CD14-positive monocyte (primary cell): ENCODE results near the gene PPP1R1B. TPM values are rescaled to one million over a fixed set of nuclear protein-coding genes. Genes with fewer than 3 reads are reported as not detected.

Experiments used
- DNase-seq, 3 donors: peaks; one replicate each; pipeline ENCODE4 v3.0.0-alpha.2; 2011 to 2022
- H2AFZ ChIP-seq: 2 replicates; pipeline ENCODE4 v1.6.0; 2012; ENCODE audit warnings: mild to moderate bottlenecking, low read depth, low read length, inconsistent platforms; ENCODE audit not compliant: insufficient read depth, poor library complexity, severe bottlenecking
- H3K27ac ChIP-seq, 2 donors: 1 replicate in 1 of 2; 2 replicates in 1 of 2; pipeline ENCODE4 v1.5.1; 2012 to 2013; ENCODE audit warnings: low read length in 2 of 2, control low read depth in 1 of 2, inconsistent platforms in 1 of 2, low read depth in 1 of 2, mild to moderate bottlenecking in 1 of 2
- H3K27me3 ChIP-seq, 2 donors: one replicate each; pipeline versions ENCODE4 v1.6.0 to v1.6.1; 2011 to 2013; ENCODE audit warnings: low read length in 2 of 2; ENCODE audit not compliant: control insufficient read depth in 2 of 2, insufficient read depth in 2 of 2
- H3K36me3 ChIP-seq, 2 donors: replicated peaks in 1 of 2; 1 replicate in 1 of 2; 2 replicates in 1 of 2; pipeline versions ENCODE4 v1.5.1 to v1.6.1; 2012 to 2013; ENCODE audit warnings: low read length in 2 of 2, control low read depth in 1 of 2, inconsistent platforms in 1 of 2, mild to moderate bottlenecking in 1 of 2; ENCODE audit not compliant: insufficient read depth in 2 of 2, control insufficient read depth in 1 of 2
- H3K4me1 ChIP-seq, 2 donors: 1 replicate in 1 of 2; 2 replicates in 1 of 2; pipeline versions ENCODE4 v1.5.1 to v1.6.1; 2012 to 2013; ENCODE audit warnings: low read length in 2 of 2, control low read depth in 1 of 2, inconsistent platforms in 1 of 2, mild to moderate bottlenecking in 1 of 2, moderate library complexity in 1 of 2; ENCODE audit not compliant: insufficient read depth in 2 of 2, control insufficient read depth in 1 of 2
- H3K4me2 ChIP-seq: replicated peaks from 2 replicates; pipeline ENCODE3; 2012; ENCODE audit warnings: low read length, moderate library complexity, mild to moderate bottlenecking; ENCODE audit not compliant: poor library complexity, severe bottlenecking; ENCODE audit errors: extremely low read depth
- H3K4me3 ChIP-seq, 3 experiments: fragments of 200-600 bp in 1 of 3; sonication (generic) in 1 of 3; replicated peaks in 1 of 3; 1 replicate in 2 of 3; 2 replicates in 1 of 3; pipeline ENCODE4 v1.5.1; 2011 to 2013; ENCODE audit warnings: low read length in 3 of 3, mild to moderate bottlenecking in 3 of 3, control low read depth in 2 of 3, low read depth in 2 of 3, inconsistent platforms in 1 of 3, moderate library complexity in 1 of 3
- H3K79me2 ChIP-seq: 2 replicates; pipeline ENCODE4 v1.6.0; 2012; ENCODE audit warnings: mild to moderate bottlenecking, control low read depth, inconsistent platforms, low read length, moderate library complexity; ENCODE audit not compliant: insufficient read depth
- H3K9ac ChIP-seq: 2 replicates; pipeline ENCODE4 v1.6.0; 2017; ENCODE audit warnings: low read length, mild to moderate bottlenecking; ENCODE audit not compliant: insufficient read depth, poor library complexity, severe bottlenecking
- H3K9me3 ChIP-seq, 2 donors: replicated peaks in 1 of 2; 1 replicate in 1 of 2; 2 replicates in 1 of 2; pipeline versions ENCODE4 v1.5.1 to v1.6.1; 2012 to 2013; ENCODE audit warnings: low read length in 2 of 2, control low read depth in 1 of 2; ENCODE audit not compliant: control insufficient read depth in 1 of 2, insufficient read depth in 1 of 2
- H4K20me1 ChIP-seq: 2 replicates; pipeline ENCODE4 v1.6.0; 2012; ENCODE audit warnings: mild to moderate bottlenecking, low read length, control low read depth, moderate library complexity; ENCODE audit not compliant: insufficient read depth
- H3K27ac Mint-ChIP-seq, 7 donors: one replicate each; pipeline ENCODE4 v1.8.0; 2020; ENCODE audit warnings: mild to moderate bottlenecking in 7 of 7, mixed read lengths in 7 of 7, moderate library complexity in 6 of 7, inconsistent platforms in 2 of 7
- H3K27me3 Mint-ChIP-seq, 3 donors: one replicate each; pipeline ENCODE4 v1.8.0; 2021 to 2022; ENCODE audit warnings: low read depth in 3 of 3, mild to moderate bottlenecking in 3 of 3, mixed read lengths in 3 of 3, moderate library complexity in 3 of 3, inconsistent platforms in 1 of 3
- H3K36me3 Mint-ChIP-seq, 2 donors: one replicate each; pipeline ENCODE4 v1.8.0; 2020; ENCODE audit warnings: mixed read lengths in 2 of 2, inconsistent platforms in 1 of 2, mild to moderate bottlenecking in 1 of 2
- H3K4me1 Mint-ChIP-seq: one replicate; pipeline ENCODE4 v1.8.0; 2020; ENCODE audit warnings: mild to moderate bottlenecking, mixed read lengths
- H3K4me3 Mint-ChIP-seq, 2 donors: one replicate each; pipeline ENCODE4 v1.8.0; 2020; ENCODE audit warnings: mild to moderate bottlenecking in 2 of 2, mixed read lengths in 2 of 2, moderate library complexity in 1 of 2
- H3K9me3 Mint-ChIP-seq, 7 donors: one replicate each; pipeline ENCODE4 v1.8.0; 2020 to 2022; ENCODE audit warnings: mixed read lengths in 7 of 7, mild to moderate bottlenecking in 6 of 7, moderate library complexity in 6 of 7, inconsistent platforms in 2 of 7
- WGBS: methylation state at CpG from one replicate; pipeline ENCODE4 v1.1.5; 2013; ENCODE audit warnings: missing lambda C conversion rate; ENCODE audit not compliant: insufficient coverage; 5-methylcytosine and 5-hydroxymethylcytosine counted together
- intact Hi-C, 2 donors: fragments of 100-400 bp; cut with micrococcal nuclease; formaldehyde crosslinking; loops; one replicate each; pipeline versions ENCODE4 v1.15.0 to v1.15.1; 2023
- polyA plus RNA-seq, 3 donors: library from polyadenylated mRNA; depleted of rRNA in 1 of 3; unstranded in 2 of 3; stranded (reverse) in 1 of 3; fragments of 300-500 nt in 2 of 3; fragments of >200 nt in 1 of 3; fragmentation: Illumina TruSeq in 2 of 3; gene quantifications; 1 replicate in 2 of 3; 2 replicates in 1 of 3; pipeline ENCODE4 v1.2.3, GENCODE V29; 2012 to 2021
- TF ChIP-seq, protein P1 (sequence below): fragments of 200-600 bp; IDR thresholded peaks from one replicate; pipeline ENCODE4 v1.8.0; 2022; ENCODE audit warnings: antibody characterized with exemption, mild to moderate bottlenecking

PPP1R1B gene
- polyA plus RNA-seq, 3 donors, result 0.05 TPM; not detected in 2

GRCh38 chr17:39667262-39667944, 40.7 kb downstream of the PPP1R1B start:
- H3K4me3 Mint-ChIP-seq, result peak overlapping the region in 1 of 2 donors; percentile 77
- Histone ChIP-seq H3K27ac (no peak overlapping the region), H3K4me2 (peak overlapping the region; percentile 64), H3K27me3 (peaks cover 19 to 68% of the 10 kb centered on the region in 2 donors), H2AFZ (peak overlapping the region; percentile 65), H3K9ac (no peak overlapping the region), H3K9me3 (peaks cover 0 to 11% of the 10 kb centered on the region in 2 donors), H3K4me3 (peak overlapping the region in 1 of 3 experiments; percentile 63), H3K36me3 (peaks cover 6 to 7% of the 10 kb centered on the region in 2 donors), H4K20me1 (peaks cover 7% of the 10 kb centered on the region), H3K79me2 (no peaks in the 10 kb centered on the region), H3K4me1 (peaks cover 12 to 14% of the 10 kb centered on the region in 2 donors)
- TF ChIP-seq, protein P1, sequence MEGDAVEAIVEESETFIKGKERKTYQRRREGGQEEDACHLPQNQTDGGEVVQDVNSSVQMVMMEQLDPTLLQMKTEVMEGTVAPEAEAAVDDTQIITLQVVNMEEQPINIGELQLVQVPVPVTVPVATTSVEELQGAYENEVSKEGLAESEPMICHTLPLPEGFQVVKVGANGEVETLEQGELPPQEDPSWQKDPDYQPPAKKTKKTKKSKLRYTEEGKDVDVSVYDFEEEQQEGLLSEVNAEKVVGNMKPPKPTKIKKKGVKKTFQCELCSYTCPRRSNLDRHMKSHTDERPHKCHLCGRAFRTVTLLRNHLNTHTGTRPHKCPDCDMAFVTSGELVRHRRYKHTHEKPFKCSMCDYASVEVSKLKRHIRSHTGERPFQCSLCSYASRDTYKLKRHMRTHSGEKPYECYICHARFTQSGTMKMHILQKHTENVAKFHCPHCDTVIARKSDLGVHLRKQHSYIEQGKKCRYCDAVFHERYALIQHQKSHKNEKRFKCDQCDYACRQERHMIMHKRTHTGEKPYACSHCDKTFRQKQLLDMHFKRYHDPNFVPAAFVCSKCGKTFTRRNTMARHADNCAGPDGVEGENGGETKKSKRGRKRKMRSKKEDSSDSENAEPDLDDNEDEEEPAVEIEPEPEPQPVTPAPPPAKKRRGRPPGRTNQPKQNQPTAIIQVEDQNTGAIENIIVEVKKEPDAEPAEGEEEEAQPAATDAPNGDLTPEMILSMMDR, result no peak
- H3K27ac Mint-ChIP-seq, result no peak overlapping the region
- peaks cover 7 to 9% of the 10 kb centered on the region in 2 donors for H3K36me3 Mint-ChIP-seq
- peaks cover 0 to 14% (median 5%) of the 10 kb centered on the region in 7 donors for H3K9me3 Mint-ChIP-seq
- peaks cover 56 to 87% (median 68%) of the 10 kb centered on the region in 3 donors for H3K27me3 Mint-ChIP-seq
- 7% methylated on average over 37 of the region's 49 CpGs for WGBS
- intact Hi-C loops, result loop anchor here in 1 of 2 donors (5.0 kb wide), 1 partner anchor 45 kb away; no protein-coding TSS in a partner anchor
- no peak for DNase-seq
- peaks cover 14% of the 10 kb centered on the region for H3K4me1 Mint-ChIP-seq

DNA sequence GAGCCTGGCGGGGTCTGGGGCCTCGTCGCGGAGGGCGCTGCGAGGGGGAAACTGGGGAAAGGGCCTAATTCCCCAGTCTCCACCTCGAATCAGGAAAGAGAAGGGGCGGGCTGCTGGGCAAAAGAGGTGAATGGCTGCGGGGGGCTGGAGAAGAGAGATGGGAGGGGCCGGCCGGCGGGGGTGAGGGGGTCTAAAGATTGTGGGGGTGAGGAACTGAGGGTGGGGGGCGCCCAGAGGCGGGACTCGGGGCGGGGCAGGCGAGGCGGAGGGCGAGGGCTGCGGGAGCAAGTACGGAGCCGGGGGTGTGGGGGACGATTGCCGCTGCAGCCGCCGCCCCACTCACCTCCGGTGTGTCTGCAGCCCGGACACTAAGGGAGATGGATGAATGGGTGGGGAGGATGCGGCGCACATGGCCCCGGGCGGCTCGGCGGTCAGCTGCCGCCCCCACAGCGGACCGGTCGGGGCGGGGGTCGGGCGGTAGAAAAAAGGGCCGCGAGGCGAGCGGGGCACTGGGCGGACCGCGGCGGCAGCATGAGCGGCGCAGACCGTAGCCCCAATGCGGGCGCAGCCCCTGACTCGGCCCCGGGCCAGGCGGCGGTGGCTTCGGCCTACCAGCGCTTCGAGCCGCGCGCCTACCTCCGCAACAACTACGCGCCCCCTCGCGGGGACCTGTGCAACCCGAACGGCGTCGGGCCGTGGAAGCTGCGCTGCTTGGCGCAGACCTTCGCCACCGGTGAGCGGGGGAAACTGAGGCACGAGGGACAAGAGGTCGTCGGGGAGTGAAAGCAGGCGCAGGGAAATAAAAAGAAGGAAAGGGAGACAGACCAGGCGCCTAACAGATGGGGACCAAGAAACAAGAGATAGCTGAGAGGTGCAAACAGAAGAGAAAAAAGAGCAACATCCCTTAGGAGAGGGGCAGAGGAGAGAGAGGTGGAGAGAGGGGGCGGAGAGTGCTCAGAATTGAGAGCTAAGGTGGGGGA, 41.5 kb downstream of the PPP1R1B start, which contains the start of gene PNMT:
PNMT (plus strand) TSS at position 509 of the 980 bp plus-strand sequence; CDS start at position 532, 23 bp downstream.
- Mint-ChIP-seq H3K27ac (peak within 1 kb of the TSS in 1 of 7 donors; percentile 46), H3K4me3 (peak within 1 kb of the TSS in 1 of 2 donors; percentile 83), H3K36me3 (peaks cover 3 to 6% of the 10 kb centered on the region in 2 donors), H3K9me3 (peaks cover 0 to 14% (median 5%) of the 10 kb centered on the region in 7 donors), H3K4me1 (peaks cover 14% of the 10 kb centered on the region), H3K27me3 (peaks cover 57 to 92% (median 71%) of the 10 kb centered on the region in 3 donors)
- peak within 1 kb of the TSS in 1 of 3 experiments; percentile 63 for H3K4me3 ChIP-seq
- DNase-seq, result peak; percentile 29 to 54 (median 45)
- H3K4me1 ChIP-seq, result peaks cover 12 to 14% of the 10 kb centered on the region in 2 donors
- peak within 1 kb of the TSS; percentile 64 for H3K4me2 ChIP-seq
- H2AFZ ChIP-seq, result peak within 1 kb of the TSS; percentile 65
- peaks cover 7% of the 10 kb centered on the region for H4K20me1 ChIP-seq
- H3K27ac ChIP-seq, result no peak within 1 kb of the TSS
- H3K9me3 ChIP-seq, result peaks cover 0 to 11% of the 10 kb centered on the region in 2 donors
- TF ChIP-seq, protein P1, result peak; percentile 62
- H3K79me2 ChIP-seq, result no peaks in the 10 kb centered on the region
- no peaks in the 10 kb centered on the region for H3K36me3 ChIP-seq
- peak within 1 kb of the TSS; percentile 8 for H3K9ac ChIP-seq
- under 1% methylated on average over 83 of the region's 85 CpGs for WGBS
- intact Hi-C loops, result loop anchor here in 1 of 2 donors (5.0 kb wide), 1 partner anchor 46 kb away; no protein-coding TSS in a partner anchor
- peaks cover 19 to 68% of the 10 kb centered on the region in 2 donors for H3K27me3 ChIP-seq
